ENCODE data around the gene ALAS1. TPM values are rescaled to one million over a fixed set of nuclear protein-coding genes. Genes with fewer than 3 reads are reported as not detected.

ALAS1 gene
- total and polyA plus RNA-seq, 9 of the 15 experiments (the other 6 are each of a cell fraction or from before 2014, with no cell fraction given), result 21.4 to 49.5 (median 34.4) TPM

DNA sequence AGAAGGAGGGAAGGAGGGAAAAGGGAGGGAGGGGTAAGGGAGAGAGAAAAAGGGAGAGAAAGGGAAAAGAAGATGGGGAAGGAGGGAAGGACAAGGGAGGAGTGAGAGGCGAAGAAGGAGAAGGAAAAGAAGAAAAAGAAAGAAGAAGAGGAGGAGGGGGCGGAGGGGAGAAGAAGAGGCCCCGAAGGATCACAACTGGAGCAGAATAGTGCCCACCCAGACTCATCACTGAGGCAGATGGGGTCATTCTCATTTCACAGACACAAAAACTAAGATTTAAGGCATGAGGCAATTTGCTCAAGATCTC is 2.7 kb upstream of the ALAS1 start (continued):
- TF ChIP-seq, protein P1, sequence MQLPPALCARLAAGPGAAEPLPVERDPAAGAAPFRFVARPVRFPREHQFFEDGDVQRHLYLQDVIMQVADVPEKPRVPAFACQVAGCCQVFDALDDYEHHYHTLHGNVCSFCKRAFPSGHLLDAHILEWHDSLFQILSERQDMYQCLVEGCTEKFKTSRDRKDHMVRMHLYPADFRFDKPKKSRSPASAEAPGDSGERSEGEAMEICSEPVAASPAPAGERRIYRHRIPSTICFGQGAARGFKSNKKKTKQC (CRISPR knock-in tag; IDR thresholded peaks at IDR 0.05), result no peak
- TF ChIP-seq, protein P2, sequence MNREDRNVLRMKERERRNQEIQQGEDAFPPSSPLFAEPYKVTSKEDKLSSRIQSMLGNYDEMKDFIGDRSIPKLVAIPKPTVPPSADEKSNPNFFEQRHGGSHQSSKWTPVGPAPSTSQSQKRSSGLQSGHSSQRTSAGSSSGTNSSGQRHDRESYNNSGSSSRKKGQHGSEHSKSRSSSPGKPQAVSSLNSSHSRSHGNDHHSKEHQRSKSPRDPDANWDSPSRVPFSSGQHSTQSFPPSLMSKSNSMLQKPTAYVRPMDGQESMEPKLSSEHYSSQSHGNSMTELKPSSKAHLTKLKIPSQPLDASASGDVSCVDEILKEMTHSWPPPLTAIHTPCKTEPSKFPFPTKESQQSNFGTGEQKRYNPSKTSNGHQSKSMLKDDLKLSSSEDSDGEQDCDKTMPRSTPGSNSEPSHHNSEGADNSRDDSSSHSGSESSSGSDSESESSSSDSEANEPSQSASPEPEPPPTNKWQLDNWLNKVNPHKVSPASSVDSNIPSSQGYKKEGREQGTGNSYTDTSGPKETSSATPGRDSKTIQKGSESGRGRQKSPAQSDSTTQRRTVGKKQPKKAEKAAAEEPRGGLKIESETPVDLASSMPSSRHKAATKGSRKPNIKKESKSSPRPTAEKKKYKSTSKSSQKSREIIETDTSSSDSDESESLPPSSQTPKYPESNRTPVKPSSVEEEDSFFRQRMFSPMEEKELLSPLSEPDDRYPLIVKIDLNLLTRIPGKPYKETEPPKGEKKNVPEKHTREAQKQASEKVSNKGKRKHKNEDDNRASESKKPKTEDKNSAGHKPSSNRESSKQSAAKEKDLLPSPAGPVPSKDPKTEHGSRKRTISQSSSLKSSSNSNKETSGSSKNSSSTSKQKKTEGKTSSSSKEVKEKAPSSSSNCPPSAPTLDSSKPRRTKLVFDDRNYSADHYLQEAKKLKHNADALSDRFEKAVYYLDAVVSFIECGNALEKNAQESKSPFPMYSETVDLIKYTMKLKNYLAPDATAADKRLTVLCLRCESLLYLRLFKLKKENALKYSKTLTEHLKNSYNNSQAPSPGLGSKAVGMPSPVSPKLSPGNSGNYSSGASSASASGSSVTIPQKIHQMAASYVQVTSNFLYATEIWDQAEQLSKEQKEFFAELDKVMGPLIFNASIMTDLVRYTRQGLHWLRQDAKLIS (CRISPR knock-in tag; IDR thresholded peaks at IDR 0.05), result no peak
- TF ChIP-seq, protein P3, sequence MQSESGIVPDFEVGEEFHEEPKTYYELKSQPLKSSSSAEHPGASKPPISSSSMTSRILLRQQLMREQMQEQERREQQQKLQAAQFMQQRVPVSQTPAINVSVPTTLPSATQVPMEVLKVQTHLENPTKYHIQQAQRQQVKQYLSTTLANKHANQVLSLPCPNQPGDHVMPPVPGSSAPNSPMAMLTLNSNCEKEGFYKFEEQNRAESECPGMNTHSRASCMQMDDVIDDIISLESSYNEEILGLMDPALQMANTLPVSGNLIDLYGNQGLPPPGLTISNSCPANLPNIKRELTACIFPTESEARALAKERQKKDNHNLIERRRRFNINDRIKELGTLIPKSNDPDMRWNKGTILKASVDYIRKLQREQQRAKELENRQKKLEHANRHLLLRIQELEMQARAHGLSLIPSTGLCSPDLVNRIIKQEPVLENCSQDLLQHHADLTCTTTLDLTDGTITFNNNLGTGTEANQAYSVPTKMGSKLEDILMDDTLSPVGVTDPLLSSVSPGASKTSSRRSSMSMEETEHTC (IDR thresholded peaks at IDR 0.05), result no peak
- 0 out of 2 replicates have a peak, but pooled peaks have one; percentile 9 for TF ChIP-seq CBFA2T3 (IDR thresholded peaks at IDR 0.05)

DNA sequence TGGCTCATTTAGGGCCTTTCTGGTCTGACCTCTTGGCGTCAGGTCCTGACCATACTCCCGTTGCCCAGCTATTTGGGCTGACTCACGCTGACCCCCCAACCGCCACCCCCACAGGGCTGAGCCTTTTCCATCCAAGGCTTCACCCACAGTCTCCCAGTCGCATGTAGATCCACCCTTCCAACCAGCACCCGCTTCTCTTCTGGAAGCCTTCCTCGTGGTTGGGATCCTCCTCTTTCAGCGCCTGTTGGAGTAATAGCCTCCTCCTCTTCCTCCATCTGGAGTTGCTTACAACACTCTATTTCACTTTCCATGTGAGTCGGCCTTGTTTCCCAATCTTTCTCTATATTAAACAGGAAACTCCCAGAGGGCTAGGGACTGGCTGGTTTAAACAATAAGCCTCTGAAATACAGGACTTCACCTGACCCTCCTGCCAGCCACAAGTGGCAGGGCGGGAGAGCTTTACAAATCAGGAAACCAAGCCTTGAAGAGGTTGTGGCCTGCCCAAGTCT is 2.1 kb upstream of the ALAS1 start:
- intact Hi-C loops (cut with micrococcal nuclease), result no loop called here
- Histone ChIP-seq H3K27ac (ENCODE audit: extremely low read depth, low read depth, low read length) (no peak overlapping the region), H3K79me2 (ENCODE audit: control insufficient read depth, insufficient read depth, low read length) (peaks cover 16% of the 10 kb centered on the region), H3K27me3 (ENCODE audit: control insufficient read depth in 2 of 2, insufficient read depth in 2 of 2, low read length in 2 of 2) (no peaks in the 10 kb centered on the region), H2AFZ (ENCODE audit: low read depth, low read length) (peak overlapping the region; percentile 77), H3K9me3 (replicated peaks; ENCODE audit: control insufficient read depth, insufficient read depth, low read depth, low read length) (no peaks in the 10 kb centered on the region), H3K36me3 (ENCODE audit: control insufficient read depth, insufficient read depth, low read length) (peaks cover 18% of the 10 kb centered on the region; the same call in 1 of the 3 replicates), H3K9me1 (ENCODE audit: control insufficient read depth, insufficient read depth, low read length) (no peaks in the 10 kb centered on the region), H3K9ac (ENCODE audit: insufficient read depth in 1 of 2, low read depth in 2 of 2, low read length in 2 of 2) (peak overlapping the region in 1 of 2 experiments; percentile 65; a peak in 1 of 4 replicates), H3K4me3 (no peak overlapping the region), H4K20me1 (replicated peaks; ENCODE audit: control insufficient read depth, insufficient read depth, low read length) (no peaks in the 10 kb centered on the region), H3K4me1 (replicated peaks in 1 of 2; ENCODE audit: control insufficient read depth in 2 of 2, insufficient read depth in 2 of 2, low read length in 2 of 2) (peaks cover 25 to 39% of the 10 kb centered on the region in 2 experiments), H3K4me2 (ENCODE audit: insufficient read depth, low read length) (no peak overlapping the region)
- in situ Hi-C loops (cut with MboI), result no loop called here
- WGBS (ENCODE audit: insufficient coverage, low coverage, missing lambda C conversion rate), result 53% methylated on average over 7 of the region's 10 CpGs
- FAIRE-seq, result no peak
- no TSS peak for BruUV-seq (replicated peaks)
- DNase-seq (ENCODE audit: extremely low read depth in 1 of 4, low spot score in 3 of 4), result no peak
- POLR2A ChIA-PET, result interaction anchor here (0.5 to 2.0 kb wide), 5 partner anchors 12 to 165 kb away, joined by 3 to 5 read pairs (median 4); partner anchors contain the start of gene POC1A
- CTCF ChIA-PET (ENCODE audit: low intra/inter-chr PET ratio), result no interaction called here
- no peak for ATAC-seq
- TF ChIP-seq, protein P4, sequence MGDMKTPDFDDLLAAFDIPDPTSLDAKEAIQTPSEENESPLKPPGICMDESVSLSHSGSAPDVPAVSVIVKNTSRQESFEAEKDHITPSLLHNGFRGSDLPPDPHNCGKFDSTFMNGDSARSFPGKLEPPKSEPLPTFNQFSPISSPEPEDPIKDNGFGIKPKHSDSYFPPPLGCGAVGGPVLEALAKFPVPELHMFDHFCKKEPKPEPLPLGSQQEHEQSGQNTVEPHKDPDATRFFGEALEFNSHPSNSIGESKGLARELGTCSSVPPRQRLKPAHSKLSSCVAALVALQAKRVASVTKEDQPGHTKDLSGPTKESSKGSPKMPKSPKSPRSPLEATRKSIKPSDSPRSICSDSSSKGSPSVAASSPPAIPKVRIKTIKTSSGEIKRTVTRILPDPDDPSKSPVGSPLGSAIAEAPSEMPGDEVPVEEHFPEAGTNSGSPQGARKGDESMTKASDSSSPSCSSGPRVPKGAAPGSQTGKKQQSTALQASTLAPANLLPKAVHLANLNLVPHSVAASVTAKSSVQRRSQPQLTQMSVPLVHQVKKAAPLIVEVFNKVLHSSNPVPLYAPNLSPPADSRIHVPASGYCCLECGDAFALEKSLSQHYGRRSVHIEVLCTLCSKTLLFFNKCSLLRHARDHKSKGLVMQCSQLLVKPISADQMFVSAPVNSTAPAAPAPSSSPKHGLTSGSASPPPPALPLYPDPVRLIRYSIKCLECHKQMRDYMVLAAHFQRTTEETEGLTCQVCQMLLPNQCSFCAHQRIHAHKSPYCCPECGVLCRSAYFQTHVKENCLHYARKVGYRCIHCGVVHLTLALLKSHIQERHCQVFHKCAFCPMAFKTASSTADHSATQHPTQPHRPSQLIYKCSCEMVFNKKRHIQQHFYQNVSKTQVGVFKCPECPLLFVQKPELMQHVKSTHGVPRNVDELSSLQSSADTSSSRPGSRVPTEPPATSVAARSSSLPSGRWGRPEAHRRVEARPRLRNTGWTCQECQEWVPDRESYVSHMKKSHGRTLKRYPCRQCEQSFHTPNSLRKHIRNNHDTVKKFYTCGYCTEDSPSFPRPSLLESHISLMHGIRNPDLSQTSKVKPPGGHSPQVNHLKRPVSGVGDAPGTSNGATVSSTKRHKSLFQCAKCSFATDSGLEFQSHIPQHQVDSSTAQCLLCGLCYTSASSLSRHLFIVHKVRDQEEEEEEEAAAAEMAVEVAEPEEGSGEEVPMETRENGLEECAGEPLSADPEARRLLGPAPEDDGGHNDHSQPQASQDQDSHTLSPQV (IDR thresholded peaks at IDR 0.05), result peak; percentile 47; the same call in 1 of the 2 replicates
- TF ChIP-seq ZNF217 (CRISPR knock-in tag; IDR thresholded peaks at IDR 0.05) (no peak), GATA2 (CRISPR knock-in tag; IDR thresholded peaks at IDR 0.05) (no peak)

All from K562 (cell line).